Measurements from ENCODE around the gene TPM3. TPM values are rescaled to one million over a fixed set of nuclear protein-coding genes. Genes with fewer than 3 reads are reported as not detected.
"Not testable (repeated sequence)": the region's sequence is repeated elsewhere in the genome, so short reads cannot be mapped to it uniquely, and the experiment has no call there.

TPM3 gene
- total RNA-seq, 1 donor from 2014 or later = 242 TPM

DNA sequence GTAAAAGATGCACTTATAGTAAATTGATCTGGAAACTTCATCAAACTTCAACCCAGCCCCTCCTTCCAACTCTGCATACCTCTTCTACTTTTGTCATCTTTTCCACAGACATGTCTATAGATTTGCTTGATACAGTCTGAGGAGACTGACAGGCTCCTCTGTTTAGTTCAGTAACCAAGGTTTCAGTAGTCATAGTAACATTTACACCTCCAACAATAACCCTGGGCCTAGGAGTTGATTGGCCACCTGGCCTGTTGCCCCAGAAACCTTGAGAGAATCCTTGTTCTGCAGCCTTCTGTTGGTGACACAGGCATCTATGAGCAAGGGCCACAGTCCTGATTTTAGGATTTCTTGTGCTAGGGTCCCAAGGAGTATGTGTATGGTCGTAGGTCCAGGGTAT is 14.3 kb upstream of the TPM3 start, which contains the start of gene CFAP141:
TSS of gene CFAP141 (minus strand) at position 138 of the 400 bp plus-strand sequence. CDS start at position 112, 26 bp downstream.
- DNase-seq (ENCODE audit: low spot score) = no peak

DNA sequence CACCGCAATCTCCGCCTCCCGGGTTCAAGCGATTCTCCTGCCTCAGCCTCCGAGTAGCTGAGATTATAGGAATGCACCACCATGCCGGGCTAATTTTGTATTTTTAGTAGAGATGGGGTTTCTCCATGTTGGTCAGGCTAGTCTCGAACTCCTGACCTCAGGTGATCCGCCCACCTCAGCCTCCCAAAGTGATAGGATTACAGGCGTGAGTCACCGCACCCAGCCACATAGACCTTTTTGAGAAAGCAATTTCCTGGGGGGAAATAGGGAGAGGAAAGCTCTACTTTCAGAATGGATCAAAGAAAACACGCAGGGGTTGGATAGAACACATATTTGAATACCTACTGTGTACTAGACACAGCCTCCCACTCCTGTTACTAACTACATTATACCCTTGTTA is 13.9 kb upstream of the TPM3 start:
- not testable (repeated sequence) for DNase-seq (ENCODE audit: low spot score)

DNA sequence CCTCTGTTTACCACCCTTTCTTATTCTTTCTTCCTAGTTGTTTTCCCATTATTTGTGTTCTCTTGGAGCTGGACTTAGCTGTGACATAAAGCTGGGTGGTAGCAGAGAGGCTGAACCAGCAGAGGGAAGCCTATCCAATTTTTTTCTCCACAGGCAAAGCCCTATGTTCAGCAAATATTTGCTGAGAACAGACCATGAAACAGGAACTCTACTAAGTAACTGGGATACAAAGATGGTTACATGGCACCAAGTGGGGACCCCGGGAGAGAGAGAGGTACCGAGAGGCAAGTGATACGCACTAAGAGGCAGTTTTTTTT is 7.6 kb upstream of the TPM3 start:
- no peak for DNase-seq (ENCODE audit: low spot score)

DNA sequence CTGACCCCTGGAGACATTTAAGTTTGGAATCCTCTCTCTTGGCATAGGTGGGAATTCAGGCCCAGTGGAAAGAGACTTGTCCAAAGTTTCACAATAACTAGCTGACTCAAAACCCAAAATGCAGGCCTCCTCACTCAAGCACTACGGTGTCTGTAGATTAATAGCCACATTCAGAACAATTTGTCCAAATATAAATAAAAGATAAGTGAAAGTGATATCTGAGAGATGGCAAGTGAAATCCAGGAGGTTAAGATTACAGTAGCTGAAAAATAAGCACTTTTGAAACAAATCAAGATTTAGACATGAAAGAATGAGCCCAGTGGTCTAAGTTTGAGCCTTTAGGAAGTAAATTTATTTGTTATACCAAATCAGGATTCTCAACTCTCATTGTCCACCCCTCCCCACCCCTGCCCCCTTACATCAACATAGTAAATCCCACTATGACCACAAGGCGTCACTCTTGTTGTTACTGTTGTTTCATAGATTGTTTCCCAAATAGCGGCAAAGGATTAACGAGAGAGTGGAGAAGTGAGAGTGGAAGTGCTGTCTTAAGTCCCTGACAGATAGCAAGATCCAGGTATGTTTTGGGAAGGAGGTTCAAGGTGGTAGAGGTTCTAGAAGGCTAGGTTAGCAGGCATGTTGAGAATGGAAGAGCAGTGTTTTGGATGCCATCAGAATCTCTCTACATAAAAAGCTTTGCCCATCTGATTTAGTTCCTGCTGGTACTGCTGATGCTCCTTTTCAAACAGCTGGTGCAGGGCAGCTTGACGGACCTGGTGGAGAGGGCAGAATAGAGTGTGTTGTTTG is 7.1 kb upstream of the TPM3 start:
- DNase-seq (ENCODE audit: low spot score) = no peak

DNA sequence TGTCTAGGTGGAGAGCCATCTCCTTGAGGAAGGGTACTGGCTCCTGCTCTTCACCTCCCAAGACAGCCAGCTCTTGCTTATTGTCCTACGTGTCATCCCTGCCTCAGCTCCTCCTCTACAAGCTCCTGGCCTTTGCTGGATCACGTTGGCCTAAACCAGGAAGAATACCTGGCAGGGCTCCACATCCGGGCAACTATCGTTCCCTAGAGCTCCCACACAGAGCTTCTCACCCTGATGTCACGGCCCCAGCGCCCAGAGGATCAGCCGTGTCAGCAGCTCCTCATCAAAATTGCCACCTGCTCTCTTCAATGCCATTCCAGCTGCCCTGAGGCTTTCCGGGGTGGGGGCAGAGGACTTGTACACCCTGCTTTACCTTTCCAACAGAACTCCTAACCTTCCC is 1.9 kb upstream of the TPM3 start:
- DNase-seq (ENCODE audit: low spot score) = no peak

DNA sequence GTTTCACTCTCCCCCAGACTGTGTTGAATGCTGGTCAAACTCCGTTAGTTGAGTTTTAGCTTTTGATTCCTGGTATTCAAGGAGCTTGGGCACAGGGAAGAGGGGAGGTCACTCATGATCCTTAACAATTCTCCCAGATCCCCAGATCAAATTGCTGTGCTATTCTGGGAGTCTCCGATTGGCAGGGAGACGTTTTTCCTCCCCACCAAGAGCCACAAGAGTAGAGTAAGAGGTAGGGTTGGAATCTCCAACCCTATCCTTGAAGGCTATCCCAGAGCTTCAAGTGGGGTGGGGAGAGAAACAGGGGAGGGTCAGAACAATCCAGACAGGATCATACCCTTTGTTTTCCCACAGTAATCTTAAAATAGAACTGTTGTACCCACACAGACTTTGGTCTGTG is 576 bp upstream of the TPM3 start:
- DNase-seq (ENCODE audit: low spot score) = no peak

DNA sequence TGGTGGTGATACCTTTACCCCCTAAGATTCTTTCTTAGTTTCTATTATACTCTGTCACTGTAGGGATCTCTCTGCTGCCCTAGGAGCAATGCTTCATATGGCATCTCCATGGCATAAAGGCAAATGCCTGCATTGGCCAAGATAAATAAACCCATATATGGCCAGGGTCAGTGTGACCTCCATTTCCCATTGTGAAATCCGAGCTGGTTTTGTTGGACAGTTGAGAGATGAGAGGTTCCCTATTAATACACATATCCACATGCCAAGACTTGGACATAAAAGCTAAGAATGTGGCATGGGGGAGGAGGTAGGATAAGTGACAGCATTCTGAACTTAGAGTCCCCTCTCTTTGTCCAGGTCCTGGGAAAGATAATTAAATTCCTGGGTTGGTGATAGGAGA is 1.4 kb downstream of the TPM3 start:
- no peak for DNase-seq (ENCODE audit: low spot score)

DNA sequence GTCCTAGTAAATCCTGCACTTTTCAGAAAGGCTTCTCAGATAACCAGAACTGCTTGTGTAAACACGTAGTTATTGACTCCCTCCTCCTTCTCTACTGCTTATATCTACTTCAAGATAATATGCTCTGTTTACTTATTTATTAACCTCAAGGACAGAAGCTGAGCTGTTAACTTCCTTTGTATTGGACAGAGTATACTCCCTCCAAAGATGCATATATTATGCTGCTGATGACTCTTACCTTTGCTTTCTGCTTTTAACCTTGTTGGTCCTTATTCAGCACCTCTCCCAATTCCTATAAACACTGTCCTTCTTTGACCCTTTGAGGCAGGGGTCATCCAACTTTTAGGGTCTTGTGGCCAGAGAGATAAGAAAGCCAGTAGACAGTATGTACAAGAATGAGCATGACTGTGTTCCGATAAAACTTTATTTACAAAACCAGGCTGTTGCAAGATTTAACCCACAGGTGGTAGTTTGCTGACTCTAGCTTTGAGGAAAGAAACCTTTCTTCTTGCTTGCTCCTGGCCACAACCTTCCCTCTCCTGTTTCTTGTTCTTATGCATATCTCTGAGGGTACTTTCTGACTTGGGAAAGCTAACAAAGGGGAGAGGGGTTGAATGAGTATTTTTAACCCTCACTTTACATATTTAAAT is 4.9 kb downstream of the TPM3 start:
- no peak for DNase-seq (ENCODE audit: low spot score)

DNA sequence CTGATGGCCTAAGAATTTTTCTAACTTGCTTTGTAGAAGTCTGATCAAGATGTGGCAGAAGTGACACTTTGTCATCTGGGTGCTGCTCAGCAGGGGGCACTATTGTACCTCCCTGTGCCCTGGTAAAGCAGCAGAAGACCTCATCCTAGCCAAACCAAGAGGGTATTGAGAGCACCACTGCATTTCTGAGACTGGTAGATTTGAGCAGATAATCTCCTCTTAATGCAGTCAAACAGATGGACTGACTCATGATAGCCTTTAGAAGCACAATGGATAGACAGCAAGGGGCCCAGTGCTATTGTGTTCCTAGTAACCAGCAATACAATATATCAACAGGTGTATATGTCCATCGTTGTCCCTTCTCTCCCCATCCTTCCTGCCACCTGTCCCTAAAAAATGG is 5.7 kb downstream of the TPM3 start:
- DNase-seq (ENCODE audit: low spot score) = no peak

DNA sequence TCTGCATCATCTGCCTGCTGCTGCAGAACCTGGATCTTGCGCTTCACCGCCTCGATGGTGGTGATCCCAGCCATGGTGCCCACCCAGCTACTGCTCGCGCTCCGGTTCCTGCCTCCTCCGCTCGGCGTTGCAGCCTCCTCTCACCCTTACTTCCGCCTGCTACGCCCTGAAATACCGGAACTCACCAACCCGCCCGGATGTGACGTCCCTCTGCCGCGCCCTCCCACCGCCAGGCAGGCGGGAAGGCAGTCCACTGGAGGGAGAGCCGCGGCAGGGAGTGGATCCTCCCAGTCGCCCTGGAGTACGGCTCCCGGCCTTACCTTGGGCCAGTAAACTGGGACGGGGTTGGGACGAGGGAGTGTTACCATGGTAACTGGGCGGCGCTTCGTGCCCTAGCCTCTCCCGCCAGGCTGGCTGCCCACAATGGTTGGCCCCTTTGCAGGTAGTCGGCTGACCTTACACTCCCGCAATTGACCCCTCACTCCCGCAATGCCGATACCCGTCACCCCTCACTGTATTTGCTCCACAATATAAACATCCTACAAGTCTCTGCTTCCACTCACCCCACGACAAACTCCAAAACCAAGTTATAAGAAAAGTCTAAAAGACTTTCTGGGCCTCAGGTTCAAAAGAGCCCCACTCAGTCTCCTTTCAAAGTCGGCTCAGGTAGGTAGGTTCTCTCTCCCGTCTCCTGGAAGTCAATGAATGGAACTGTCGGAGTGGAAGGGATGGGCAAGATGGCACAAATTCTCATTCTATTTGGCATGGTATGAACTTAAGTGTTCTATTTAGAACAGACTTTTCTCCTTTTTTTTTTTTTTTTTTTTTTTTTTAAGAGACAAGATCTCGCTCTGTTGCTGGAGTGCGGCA is 8.6 kb downstream of the TPM3 start:
- DNase-seq (ENCODE audit: low spot score) = peak; percentile 98

DNA sequence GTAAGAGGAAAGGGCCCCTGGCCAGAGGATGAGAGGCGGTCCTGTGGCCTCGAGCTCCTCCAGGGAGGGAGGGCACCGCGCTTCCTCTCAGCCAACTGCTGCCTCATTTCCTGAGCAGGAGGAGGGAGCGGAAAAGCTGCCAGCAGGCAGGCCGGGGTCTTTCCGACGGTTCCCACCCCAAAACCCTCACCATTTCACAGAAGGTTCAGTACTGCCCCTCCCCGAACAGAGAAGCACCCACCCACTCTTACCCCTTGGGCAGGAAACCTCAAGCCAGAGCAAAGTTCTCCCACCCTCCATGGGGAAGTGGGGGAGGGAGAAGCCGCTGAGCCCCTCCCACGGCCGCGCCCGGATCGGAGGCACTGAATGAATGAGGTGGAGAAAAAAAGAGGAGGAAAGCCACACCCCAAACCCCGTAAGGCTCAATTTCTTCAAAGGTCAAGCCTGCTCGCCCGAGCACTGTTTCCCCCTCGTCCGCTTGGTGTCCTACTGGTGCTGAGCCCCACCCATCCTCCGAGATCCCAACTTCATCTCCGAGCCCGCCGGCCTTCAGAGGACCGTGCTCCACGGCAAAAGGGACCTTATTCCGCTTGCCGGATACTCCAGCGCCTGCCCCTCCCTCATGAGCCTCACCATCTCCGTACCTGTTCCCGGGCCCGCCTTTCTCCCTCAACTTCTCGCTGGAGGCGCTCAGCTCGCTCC is 9.4 kb downstream of the TPM3 start:
- peak; percentile 77 for DNase-seq (ENCODE audit: low spot score)

DNA sequence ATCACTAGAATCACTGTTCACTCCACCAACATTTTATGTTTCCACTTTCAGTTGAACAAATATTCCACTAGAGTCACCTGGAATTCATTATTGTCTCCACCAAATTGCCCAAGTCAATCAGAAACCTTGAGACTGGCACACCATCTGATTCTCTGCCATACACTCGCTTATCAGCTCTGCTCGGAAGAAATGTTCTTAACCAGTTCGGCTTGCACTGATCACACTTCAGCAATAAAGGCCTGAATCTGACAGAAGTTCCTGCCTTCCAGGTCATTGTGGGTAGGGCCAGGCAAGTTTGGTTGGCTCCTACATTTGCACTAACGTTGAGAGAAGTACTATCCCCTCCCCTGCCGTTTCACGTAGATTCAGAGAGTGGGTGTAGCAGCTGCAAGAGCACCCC is 10.0 kb downstream of the TPM3 start:
- DNase-seq (ENCODE audit: low spot score) = no peak

DNA sequence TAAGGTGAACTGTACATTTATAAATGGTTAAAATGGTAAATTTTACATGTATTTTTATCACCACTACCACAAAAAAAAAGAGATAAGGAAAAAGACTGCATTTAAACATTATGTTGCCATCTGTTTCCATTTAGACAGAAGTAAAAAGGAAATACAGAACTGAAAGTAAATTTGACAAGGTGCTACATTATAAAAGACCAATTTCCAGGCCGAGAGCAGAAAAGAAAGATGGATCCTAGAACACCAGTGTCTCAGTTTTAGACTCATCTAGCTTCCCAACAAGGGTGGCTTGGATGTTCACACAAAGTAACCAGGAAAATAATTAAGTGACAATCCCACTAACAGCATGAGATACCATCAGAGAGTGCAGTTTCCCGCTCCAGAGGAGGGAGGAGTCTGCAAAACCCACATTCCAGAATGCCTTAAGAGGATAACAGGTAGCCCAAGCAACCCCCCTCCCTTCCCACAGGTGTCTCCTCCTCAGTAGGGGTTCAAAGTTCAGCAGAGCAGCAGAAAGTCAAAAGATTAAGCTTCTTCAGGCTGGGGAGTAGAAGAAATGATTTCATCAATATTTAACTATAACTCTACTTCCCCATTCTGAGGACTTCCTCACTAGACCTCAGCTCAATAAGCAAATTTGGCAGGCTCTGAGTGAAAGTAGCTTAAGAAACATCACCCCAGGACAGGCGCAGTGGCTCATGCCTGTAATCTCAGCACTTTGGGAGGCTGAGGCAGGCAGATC is 11.8 kb downstream of the TPM3 start:
- no peak for DNase-seq (ENCODE audit: low spot score)

DNA sequence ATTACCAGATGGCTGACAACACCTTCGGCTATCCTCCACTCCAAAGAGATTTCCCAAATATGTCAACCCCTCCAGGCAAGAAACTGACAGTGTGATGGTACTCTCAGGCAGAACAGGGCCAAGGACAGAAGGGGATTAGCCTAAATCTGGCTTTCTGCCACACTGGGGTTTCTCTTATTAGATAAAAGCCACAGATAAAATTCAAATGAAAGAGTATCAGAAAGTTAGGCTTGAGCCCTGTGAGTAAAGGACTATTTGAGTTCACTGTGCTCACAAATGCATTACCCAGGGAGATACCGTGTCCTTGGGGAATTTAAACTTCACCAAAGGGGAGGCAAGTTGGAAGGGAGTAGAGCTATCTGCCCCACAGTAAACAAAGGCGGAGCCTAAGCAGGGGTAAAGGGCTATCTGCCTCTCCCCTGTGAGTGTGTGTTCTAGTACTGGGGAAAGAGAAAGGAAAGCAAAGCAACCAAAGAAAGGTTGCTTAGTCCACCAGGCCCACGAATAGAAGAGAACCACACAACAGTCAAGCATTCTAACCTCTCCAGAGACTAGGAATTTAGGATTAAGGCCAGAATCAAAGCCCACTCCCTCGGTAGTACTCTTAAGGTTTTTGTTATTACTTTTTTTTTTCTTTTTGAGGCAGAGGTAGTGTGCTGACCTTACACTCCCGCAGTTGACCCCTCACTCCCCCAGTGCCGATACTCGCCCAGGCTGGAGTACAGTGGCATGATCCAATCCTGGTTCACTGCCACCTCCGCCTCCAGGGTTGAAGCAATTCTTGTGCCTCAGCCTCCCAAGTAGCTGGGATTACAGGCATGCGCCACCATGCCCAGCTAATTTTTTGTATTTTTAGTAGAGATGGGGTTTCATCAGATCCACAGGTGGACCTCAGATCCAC is 12.7 kb downstream of the TPM3 start:
- no peak for DNase-seq (ENCODE audit: low spot score)

DNA sequence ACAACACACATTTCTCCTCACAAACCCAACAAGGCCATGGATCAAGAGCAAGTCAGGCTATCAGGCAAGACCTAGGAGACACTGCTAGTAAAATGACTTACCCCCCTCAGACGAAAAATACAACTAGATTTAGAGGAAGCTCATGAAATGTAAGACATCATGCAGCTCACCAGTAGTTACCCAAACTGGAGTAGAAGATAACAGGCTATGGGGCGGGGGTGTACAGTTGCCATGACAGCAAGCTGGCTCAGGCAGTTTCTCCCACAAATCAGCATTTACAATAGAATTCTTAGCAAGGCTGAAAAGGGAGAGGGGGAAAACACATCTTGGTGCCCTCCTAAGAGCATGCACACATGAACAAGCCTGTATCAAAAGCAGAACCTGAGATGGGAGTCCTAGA is 13.9 kb downstream of the TPM3 start:
- DNase-seq (ENCODE audit: low spot score) = no peak

DNA sequence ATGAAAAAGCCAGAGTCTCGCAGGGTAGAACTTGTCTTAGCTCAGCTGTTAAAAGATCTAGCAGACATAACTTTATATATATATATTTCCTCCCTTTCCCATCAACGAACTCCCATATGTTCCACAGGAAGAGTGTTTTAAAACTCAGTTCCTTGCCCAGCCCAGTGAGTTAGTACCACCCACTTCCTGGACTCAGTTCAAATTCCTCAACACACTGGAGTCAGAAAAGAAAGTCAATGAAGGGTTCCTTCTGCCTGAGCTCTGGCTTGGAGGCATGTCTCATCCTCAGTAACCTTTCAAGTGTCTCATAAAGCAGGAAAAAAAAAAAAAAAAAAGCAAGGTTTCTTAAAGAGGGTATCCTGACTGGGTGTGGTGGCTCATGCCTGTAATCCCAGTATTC is 15.6 kb downstream of the TPM3 start:
- no peak for DNase-seq (ENCODE audit: low spot score)

DNA sequence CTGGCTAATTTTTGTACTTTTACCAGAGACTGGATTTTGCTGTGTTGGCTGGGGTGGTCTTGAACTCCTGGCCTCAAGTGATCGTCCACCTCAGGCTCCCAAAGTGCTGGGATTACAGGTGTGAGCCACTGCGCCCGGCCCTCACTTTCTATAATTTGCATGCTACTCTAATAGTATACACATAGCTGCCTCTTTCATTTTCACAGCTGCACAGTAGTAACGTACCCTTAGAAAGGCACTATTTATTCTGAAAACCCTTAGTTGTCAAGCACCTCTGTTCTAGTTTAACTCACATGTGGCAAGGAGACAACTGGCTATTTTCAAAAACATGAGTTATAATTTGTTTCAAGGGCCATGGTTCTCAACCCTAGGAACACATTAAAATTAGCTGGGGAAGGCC is 17.2 kb downstream of the TPM3 start:
- DNase-seq (ENCODE audit: low spot score) = no peak

DNA sequence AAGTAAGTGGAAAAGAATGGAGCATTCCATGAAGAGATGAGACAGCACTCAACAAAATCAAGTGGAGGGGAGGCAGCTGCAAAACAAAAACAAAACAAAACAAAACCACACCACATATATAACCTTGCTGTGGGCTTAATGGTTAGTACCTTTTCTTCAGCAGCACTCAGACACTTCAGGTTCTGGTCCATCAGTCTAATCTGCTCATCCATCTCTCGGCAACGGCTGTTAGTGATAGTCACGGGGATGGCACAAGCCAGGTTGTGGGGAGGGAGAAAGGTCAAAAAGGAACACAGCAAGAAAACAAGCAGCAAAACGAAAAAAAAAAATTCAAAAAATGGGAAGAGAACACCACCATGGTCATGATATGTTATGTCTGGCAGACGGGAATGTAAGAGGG is 20.0 kb downstream of the TPM3 start:
- no peak for DNase-seq (ENCODE audit: low spot score)

DNA sequence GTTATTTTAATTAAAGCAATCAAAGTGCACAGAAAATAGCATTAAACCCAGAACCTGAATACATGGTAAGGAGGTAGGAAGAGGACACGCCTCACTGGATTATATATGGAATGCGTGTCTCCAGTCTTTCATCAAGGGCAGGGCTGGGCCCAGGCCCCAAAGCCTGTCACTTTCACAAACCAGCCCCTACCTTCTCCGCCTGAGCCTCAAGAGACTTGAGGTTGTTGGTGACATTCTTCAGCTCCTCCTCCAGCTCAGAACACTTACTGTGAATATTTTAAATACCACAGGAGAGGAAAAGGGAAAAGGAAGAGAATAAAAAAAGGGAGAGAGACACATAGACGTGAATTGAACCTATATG is 20.7 kb downstream of the TPM3 start:
- no peak for DNase-seq (ENCODE audit: low spot score)

DNA sequence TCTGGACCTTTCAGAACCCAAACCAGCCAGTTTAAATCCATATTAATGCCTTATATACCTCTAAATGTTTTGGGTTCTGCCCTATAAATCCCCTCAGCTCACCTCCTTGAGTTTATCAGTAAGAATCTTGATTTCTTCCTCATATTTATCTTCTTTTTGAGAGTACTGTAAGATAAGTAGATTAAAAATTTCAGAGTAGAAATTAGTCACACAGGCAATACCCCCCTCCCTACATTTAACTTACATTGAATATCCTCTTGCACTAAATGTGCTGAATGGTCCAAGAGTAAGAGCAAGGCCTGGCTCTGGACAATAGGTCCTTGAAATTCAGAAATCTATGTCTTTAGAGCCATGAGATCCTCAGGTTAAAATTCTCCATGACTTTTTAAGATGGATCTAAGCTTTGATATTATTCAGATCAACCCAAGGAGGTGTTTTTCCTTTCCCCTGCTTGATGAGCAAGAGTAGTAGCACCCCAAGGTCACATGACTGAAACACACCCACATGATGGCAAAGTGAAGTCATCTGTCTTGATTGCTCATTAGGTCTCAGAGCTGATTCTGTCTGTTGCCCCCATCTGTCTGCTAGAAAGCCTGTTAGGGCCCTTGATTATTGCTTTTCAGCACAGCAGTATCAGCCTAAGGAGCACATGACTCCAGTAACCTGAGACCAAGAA is 21.2 kb downstream of the TPM3 start:
- no peak for DNase-seq (ENCODE audit: low spot score)
